DLD1 (cell line): ENCODE results near the gene FAM107B.
"Not testable (repeated sequence)": the region's sequence is repeated elsewhere in the genome, so short reads cannot be mapped to it uniquely, and the experiment has no call there.

Source experiments
- in situ Hi-C: cut with HindIII; loops from 2 replicates; pipeline ENCODE4 v1.10.0; 2017; ENCODE audit warnings: low sequenced_read_pairs

Gene FAM107B

GRCh38 chr10:14696821-14697220, 77.9 kb downstream of the FAM107B start:
- in situ Hi-C loops, result no loop called here

GRCh38 chr10:14695847-14696480, 78.7 kb downstream of the FAM107B start:
- in situ Hi-C loops, result no loop called here

DNA sequence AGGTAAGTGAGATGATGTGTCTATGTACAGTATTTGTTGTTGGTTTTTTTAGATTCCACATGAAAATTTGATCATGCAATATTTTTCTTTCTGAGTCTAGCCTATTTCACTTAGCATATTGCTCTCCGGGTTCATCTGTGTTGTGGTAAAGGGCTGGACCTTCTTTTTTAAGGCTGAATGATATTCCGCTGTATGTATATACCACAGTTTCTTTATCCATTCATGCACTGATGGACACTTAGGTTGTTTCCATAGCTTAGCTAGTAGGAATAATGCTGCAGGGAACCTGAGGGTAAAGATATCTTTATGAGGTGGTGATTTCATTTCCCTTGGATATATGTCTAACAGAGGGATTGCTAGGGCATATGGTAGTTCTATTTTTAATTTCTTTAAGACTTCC, 80.8 kb downstream of the FAM107B start:
- in situ Hi-C loops, result no loop called here

GRCh38 chr10:14692344-14693076, 82.2 kb downstream of the FAM107B start:
- in situ Hi-C loops, result no loop called here

DNA sequence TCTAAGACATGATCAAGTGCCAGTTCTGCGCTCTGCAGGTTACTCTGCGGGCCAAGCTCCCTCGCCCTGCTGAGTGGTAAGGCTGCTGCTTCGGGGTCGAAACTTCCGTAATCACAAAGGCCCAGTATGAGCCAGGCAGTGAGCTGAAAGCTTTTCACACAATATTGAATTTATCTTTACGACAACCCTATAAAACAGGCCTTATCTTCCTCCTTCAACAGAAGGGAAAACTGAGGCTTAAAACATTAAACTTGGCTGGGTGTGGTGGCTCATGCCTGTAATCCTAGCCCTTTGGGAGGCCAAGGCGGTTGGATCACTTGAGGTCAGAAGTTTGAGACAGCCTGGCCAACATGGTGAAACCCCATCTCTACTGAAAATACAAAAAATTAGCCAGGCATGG, 83.3 kb downstream of the FAM107B start:
- in situ Hi-C loops, result no loop called here

- in situ Hi-C loops, result no loop called here
These were observed 86.1 kb downstream of the FAM107B start for GRCh38 chr10:14688606-14689005.

DNA sequence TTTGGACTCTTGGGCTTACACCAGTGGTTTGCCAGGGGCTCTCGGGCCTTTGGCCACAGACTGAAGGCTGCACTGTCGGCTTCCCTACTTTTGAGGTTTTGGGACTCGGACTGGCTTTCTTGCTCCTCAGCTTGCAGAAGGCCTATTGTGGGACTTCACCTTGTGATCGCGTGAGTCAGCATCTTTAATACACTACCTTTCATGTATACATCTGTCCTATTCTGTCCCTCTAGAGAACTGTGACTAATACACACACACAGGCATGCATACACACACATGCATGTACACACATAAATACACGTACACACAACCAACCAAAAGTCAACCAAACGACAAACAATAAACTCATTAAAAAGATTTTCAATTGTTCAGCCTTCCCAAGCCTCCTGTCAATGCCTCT, 86.5 kb downstream of the FAM107B start:
- in situ Hi-C loops, result not testable (repeated sequence)

- in situ Hi-C loops, result no loop called here
These were observed 87.4 kb downstream of the FAM107B start for GRCh38 chr10:14687340-14687739.

DNA sequence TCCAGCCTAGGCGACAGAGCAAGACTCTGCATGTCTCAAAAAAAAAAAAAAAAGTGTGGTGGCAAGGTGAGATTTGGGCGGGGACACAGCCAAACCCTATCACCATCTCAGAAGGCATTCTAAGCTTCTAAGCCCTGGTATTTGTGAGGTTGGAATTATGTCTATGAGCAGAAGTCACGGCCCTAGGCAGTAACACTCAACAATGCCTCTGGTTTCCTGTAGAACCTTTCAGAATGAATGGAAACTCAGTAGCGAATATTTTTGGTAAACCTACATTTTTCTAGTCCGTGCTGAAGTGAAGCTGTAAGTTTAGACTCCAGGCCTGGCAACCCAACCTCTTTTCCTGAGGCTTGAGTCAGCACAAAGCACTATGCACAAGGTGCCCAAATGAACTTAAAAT, 88.3 kb downstream of the FAM107B start:
- in situ Hi-C loops, result no loop called here

DNA sequence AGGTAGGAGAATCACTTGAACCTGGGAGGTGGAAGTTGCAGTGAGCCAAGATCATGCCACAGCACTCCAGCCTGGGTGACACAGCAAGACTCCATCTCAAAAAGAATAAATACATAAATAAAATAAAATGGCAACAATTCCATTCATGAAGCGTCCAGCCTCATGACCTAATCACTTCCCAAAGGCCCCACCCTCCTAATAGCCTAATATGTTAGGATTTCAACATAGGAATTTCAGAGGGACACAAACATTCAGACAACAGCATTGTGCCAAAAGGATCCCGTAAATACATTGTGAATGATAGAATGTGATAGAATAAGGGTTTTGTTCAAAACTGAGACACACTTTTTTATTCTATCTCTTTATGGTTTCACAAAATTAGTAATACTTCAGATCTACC, 90.3 kb downstream of the FAM107B start:
- in situ Hi-C loops, result no loop called here

- in situ Hi-C loops, result no loop called here
These were observed 91.4 kb downstream of the FAM107B start for GRCh38 chr10:14683256-14683655.

DNA sequence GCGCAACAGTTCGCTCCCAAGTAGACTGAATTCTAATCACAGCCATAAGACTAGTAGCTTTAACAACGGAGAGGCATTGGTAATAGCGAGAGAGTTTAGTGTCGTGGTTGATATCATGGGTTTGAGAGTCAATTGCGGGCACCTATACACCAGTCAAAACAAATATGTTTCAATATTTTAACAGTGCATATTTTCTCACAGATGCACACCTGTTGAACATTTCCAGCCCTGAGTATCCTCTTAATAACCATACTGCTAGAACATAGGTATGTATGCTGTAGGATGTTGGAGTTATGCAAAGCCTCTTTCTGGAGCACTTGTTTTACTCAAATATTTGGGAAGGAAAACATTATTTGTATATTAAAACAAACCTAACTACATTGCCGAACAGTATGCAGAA, 92.9 kb downstream of the FAM107B start:
- in situ Hi-C loops, result no loop called here

GRCh38 chr10:14681305-14681704, 93.4 kb downstream of the FAM107B start:
- in situ Hi-C loops, result no loop called here

- in situ Hi-C loops, result no loop called here
These were observed 96.1 kb downstream of the FAM107B start for GRCh38 chr10:14678637-14679036.

DNA sequence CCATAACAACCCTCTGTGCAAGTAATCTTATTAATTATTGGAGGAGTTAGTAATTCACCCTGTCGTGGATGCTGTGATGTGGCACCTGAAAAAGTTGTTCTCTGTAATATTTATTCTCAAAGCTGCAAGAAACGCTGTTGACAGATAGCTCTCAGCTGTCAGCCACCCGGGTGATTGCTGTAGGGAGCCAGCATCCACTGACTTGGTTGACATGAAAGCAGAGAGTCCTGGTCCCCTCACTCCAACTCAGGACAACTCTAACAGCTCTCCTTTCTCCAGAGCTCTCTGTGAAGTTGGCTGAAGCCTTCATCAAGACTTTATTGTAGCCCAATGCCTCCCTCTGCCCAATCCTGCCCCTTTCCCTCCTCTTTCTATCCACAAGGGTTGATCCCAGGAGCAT, 98.0 kb downstream of the FAM107B start:
- in situ Hi-C loops, result no loop called here

DNA sequence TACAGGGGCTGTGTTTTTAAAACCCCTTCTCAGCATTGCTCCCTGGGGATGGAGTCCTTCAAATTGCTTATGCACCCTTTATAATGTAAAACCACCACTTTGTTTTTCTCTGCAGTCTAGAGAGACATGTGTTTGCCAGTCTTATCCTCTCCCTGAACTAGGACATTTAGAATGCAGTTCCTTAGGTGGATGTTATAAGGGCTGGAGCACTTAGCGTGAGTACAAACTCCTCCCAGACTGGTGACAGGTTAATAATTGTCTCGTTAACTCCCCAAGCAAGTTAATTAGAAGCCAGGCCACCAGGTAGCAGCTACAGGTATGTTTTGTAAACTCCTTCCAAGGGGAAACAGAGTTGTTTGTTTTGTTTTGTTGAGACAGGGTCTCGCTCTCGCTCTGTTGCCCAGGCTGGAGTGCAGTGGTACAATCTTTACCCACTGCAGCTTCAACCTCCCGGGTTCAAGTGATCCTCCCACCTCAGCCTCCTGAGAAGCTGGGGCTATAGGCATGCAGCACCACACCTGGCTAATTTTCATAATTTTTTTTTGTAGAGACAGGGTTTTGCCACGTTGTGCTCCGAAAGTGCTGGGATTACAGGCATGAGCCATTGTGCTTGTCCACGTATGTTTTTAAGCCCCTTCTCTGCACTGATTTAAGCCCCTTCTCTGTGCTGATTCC, 100.2 kb downstream of the FAM107B start:
- in situ Hi-C loops, result no loop called here

GRCh38 chr10:14673189-14673861, 101.4 kb downstream of the FAM107B start:
- in situ Hi-C loops, result no loop called here

- in situ Hi-C loops, result no loop called here
These were observed 103.3 kb downstream of the FAM107B start for GRCh38 chr10:14671386-14671831.

- in situ Hi-C loops, result no loop called here
These were observed 104.0 kb downstream of the FAM107B start for GRCh38 chr10:14670551-14671240.

GRCh38 chr10:14669576-14669975, 105.1 kb downstream of the FAM107B start:
- in situ Hi-C loops, result no loop called here

DNA sequence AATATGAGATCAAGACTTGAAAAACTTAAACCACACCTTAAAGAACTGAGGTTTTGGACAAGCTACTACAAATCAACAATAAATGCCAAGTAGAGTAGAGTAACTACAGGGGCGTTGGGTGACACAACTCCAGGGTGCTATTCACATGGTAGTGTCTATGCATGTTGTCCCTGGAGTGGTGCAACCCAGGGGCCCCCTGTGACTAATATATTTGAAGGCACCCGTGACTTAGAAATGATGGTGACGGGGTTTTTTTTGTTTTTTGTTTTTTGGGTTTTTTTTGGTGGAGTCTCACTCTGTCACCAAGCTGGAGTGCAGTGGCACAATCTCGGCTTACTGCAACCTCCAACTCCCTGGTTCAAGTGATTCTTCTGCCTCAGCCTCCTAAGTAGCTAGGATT, 106.9 kb downstream of the FAM107B start:
- in situ Hi-C loops, result no loop called here
